IPS DF 6.9 (cell line): ENCODE data around the gene OR2AJ1.

Source experiments
- DNase-seq: peaks from one replicate; pipeline ENCODE4 v3.0.0-alpha.2; 2013; ENCODE audit warnings: low read depth, low spot score
- H3K27ac ChIP-seq: one replicate; pipeline ENCODE4 v1.5.1; 2013; ENCODE audit warnings: low read length, control low read depth
- H3K27me3 ChIP-seq: 2 replicates; pipeline ENCODE4 v1.6.1; 2013; ENCODE audit warnings: mild to moderate bottlenecking, low read length; ENCODE audit not compliant: control insufficient read depth, insufficient read depth
- H3K36me3 ChIP-seq: 2 replicates; pipeline ENCODE4 v1.6.1; 2013; ENCODE audit warnings: low read length; ENCODE audit not compliant: control insufficient read depth, insufficient read depth
- H3K4me1 ChIP-seq: 2 replicates; pipeline ENCODE4 v1.6.1; 2013; ENCODE audit warnings: low read length; ENCODE audit not compliant: control insufficient read depth, insufficient read depth
- H3K4me3 ChIP-seq: 2 replicates; pipeline ENCODE4 v1.5.1; 2013; ENCODE audit warnings: mild to moderate bottlenecking, low read length
- H3K9me3 ChIP-seq: 2 replicates; pipeline ENCODE4 v1.6.1; 2013; ENCODE audit warnings: low read length, inconsistent platforms; ENCODE audit not compliant: control insufficient read depth, insufficient read depth
- WGBS: extraction: QIAGEN DNeasy Blood & Tissue Kit; methylation state at CpG from one replicate; pipeline ENCODE4 v1.1.7; 2013; ENCODE audit warnings: mixed read lengths, missing lambda C conversion rate; ENCODE audit not compliant: insufficient read length, insufficient coverage; 5-methylcytosine and 5-hydroxymethylcytosine counted together

OR2AJ1 gene

GRCh38 chr1:247953408-247953807 lies 28.7 kb downstream of the OR2AJ1 start:
- Histone ChIP-seq H3K36me3 (no peaks in the 10 kb centered on the region), H3K9me3 (peaks cover 5% of the 10 kb centered on the region), H3K27ac (no peak overlapping the region), H3K27me3 (no peaks in the 10 kb centered on the region), H3K4me3 (no peak overlapping the region), H3K4me1 (no peaks in the 10 kb centered on the region)
- no CpG with 5 or more reads among the region's 1 CpG for WGBS
- DNase-seq, result no peak

- Histone ChIP-seq H3K4me3 (no peak overlapping the region), H3K4me1 (no peaks in the 10 kb centered on the region), H3K27ac (no peak overlapping the region), H3K9me3 (peaks cover 3% of the 10 kb centered on the region; the same call in 1 of the 2 replicates), H3K36me3 (no peaks in the 10 kb centered on the region), H3K27me3 (no peaks in the 10 kb centered on the region)
- DNase-seq, result no peak
- no CpG with 5 or more reads among the region's 3 CpGs for WGBS
Observed at GRCh38 chr1:247961791-247962190, 37.1 kb downstream of the OR2AJ1 start.

DNA sequence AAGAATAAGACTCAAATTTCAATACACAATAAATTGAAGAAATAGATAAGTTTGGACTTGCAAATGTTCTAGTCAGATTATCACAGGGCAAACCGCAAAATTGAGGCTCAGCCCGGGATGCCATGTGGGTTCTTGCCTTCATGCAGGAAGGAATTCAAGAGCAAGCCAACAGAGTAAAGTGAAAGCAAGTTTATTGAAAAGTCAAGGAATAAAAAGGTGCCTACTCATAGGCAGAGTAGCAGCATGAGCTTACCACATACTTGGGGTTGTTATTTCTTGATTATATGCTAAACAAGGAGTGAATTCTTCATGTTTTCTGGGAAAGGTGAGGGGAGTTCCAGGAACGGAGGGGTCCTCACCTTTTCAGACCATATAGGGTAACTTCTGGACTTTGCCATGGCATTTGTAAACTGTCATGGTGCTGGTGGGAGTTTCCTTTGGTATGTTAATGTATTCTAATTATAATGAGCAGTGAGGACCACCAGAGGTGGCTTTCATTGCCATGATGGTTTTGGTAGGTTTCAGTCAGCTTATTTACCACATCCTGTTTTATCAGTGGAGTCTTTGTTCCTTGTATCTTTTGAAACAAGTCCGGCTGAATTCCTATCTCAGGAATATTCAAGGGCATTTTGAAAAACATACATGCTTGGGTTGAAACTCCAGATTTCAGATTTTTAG lies 38.4 kb downstream of the OR2AJ1 start:
- Histone ChIP-seq H3K27me3 (no peaks in the 10 kb centered on the region), H3K4me1 (no peaks in the 10 kb centered on the region)
- WGBS, result no CpG with 5 or more reads among the region's 4 CpGs

DNA sequence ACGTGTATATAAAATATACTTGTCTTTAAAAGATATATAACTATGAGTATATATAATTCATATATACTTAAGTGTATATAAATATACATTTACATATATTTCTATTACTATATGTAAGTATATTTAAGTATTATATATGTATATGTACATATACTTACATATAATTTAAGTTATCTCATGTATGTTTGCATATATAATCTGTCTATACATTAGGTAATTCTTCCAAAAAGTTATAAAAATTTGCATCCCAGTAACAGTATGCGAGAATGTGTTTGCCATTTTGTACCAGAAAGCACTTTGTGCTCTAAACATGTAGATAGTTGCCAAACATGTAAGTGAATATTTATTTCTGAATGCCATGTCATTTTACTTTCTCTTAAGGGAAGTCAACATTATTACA lies 40.2 kb downstream of the OR2AJ1 start, which contains the start of gene OR2AK2:
TSS of gene OR2AK2 (plus strand) at position 301 of the 400 bp plus-strand sequence. CDS start 144 bp downstream, outside the sequence.
- no peak within 1 kb of the TSS for H3K4me3 ChIP-seq
- H3K27me3 ChIP-seq, result no peaks in the 10 kb centered on the region
- no peak for DNase-seq
- WGBS, result no CpG with 5 or more reads among the region's 2 CpGs
- no peak within 1 kb of the TSS for H3K27ac ChIP-seq
- no peaks in the 10 kb centered on the region for H3K36me3 ChIP-seq
- no peaks in the 10 kb centered on the region for H3K4me1 ChIP-seq
- H3K9me3 ChIP-seq, result peaks cover 4% of the 10 kb centered on the region

More for the DNA sequence above, 38.4 kb downstream of the OR2AJ1 start:
- H3K27ac ChIP-seq, result no peak overlapping the region
- no peaks in the 10 kb centered on the region for H3K36me3 ChIP-seq
- H3K9me3 ChIP-seq, result peaks cover 3% of the 10 kb centered on the region; the same call in 1 of the 2 replicates
- no peak for DNase-seq
- no peak overlapping the region for H3K4me3 ChIP-seq

GRCh38 chr1:247966532-247967204 lies 42.0 kb downstream of the OR2AJ1 start:
- Histone ChIP-seq H3K36me3 (no peaks in the 10 kb centered on the region), H3K27ac (no peak overlapping the region), H3K4me1 (no peaks in the 10 kb centered on the region), H3K4me3 (no peak overlapping the region), H3K27me3 (no peaks in the 10 kb centered on the region), H3K9me3 (peaks cover 2% of the 10 kb centered on the region)
- WGBS, result no CpG with 5 or more reads among the region's 5 CpGs
- no peak for DNase-seq
